Uterus (tissue), 2 donors: ENCODE measurements around the gene PLPPR4.

Experiments
- POLR2A ChIP-seq, 2 donors: fragments of 450-650 bp; IDR thresholded peaks; one replicate each; pipeline ENCODE4 v1.6.1; 2016; ENCODE audit warnings: antibody characterized with exemption in 2 of 2, mild to moderate bottlenecking in 1 of 2, moderate library complexity in 1 of 2
- TF ChIP-seq, protein P1 (sequence below), 4 experiments: fragments of 200-600 bp in 2 of 4; fragments of 450-650 bp in 2 of 4; sonication (generic) in 2 of 4; IDR thresholded peaks; one replicate each; pipeline ENCODE4 v1.5.1; 2016 to 2019; ENCODE audit warnings: antibody characterized with exemption in 4 of 4, mild to moderate bottlenecking in 2 of 4, moderate library complexity in 1 of 4

DNA sequence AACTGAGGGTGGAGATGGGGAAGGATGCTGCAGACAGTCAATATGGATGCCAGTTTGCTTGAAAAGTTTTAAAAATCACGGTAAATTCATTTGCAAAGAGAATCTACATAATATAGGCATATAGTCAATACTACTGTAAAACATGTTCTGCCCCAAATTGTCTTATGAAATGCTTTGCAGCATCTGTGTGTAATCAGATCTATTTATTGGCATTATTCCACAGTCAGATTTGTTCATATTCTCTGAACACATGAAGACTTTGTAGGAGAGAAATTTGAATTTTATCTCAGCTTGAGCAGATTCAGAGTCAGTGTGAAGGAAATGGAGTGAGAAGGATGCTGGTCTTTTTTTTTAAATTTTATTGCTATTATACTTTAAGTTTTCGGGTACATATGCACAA lies 88.5 kb downstream of the PLPPR4 start:
- no peak for TF ChIP-seq POLR2A (IDR thresholded peaks at IDR 0.05)
- TF ChIP-seq, protein P1, sequence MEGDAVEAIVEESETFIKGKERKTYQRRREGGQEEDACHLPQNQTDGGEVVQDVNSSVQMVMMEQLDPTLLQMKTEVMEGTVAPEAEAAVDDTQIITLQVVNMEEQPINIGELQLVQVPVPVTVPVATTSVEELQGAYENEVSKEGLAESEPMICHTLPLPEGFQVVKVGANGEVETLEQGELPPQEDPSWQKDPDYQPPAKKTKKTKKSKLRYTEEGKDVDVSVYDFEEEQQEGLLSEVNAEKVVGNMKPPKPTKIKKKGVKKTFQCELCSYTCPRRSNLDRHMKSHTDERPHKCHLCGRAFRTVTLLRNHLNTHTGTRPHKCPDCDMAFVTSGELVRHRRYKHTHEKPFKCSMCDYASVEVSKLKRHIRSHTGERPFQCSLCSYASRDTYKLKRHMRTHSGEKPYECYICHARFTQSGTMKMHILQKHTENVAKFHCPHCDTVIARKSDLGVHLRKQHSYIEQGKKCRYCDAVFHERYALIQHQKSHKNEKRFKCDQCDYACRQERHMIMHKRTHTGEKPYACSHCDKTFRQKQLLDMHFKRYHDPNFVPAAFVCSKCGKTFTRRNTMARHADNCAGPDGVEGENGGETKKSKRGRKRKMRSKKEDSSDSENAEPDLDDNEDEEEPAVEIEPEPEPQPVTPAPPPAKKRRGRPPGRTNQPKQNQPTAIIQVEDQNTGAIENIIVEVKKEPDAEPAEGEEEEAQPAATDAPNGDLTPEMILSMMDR (IDR thresholded peaks at IDR 0.05): no peak
